B cell (primary cell): ENCODE measurements around the gene SLC43A2.

ENCODE experiments used
- EZH2 ChIP-seq: IDR thresholded peaks from 2 replicates; pipeline ENCODE4 v1.6.1; 2012; ENCODE audit warnings: borderline replicate concordance, low read depth, mild to moderate bottlenecking, moderate library complexity, low read length; ENCODE audit not compliant: insufficient read depth, poor library complexity, severe bottlenecking
- TF ChIP-seq, protein P1 (sequence below): fragments of 200-600 bp; IDR thresholded peaks from one replicate; pipeline ENCODE4 v1.8.0; 2022; ENCODE audit warnings: antibody characterized with exemption, mild to moderate bottlenecking

- TF ChIP-seq, protein P1, sequence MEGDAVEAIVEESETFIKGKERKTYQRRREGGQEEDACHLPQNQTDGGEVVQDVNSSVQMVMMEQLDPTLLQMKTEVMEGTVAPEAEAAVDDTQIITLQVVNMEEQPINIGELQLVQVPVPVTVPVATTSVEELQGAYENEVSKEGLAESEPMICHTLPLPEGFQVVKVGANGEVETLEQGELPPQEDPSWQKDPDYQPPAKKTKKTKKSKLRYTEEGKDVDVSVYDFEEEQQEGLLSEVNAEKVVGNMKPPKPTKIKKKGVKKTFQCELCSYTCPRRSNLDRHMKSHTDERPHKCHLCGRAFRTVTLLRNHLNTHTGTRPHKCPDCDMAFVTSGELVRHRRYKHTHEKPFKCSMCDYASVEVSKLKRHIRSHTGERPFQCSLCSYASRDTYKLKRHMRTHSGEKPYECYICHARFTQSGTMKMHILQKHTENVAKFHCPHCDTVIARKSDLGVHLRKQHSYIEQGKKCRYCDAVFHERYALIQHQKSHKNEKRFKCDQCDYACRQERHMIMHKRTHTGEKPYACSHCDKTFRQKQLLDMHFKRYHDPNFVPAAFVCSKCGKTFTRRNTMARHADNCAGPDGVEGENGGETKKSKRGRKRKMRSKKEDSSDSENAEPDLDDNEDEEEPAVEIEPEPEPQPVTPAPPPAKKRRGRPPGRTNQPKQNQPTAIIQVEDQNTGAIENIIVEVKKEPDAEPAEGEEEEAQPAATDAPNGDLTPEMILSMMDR = no peak
- TF ChIP-seq EZH2 = no peak
Observed at GRCh38 chr17:1673041-1673785, 44.6 kb upstream of the SLC43A2 start.
